GM12892 (cell line): ENCODE measurements around the gene ADA.
A peak's percentile ranks its signal among the peaks of the same experiment; 100 is the strongest.
"Not testable (repeated sequence)": the region's sequence is repeated elsewhere in the genome, so short reads cannot be mapped to it uniquely, and the experiment has no call there.

Source experiments
- DNase-seq: peaks from one replicate; pipeline ENCODE4 v3.0.0; 2011; ENCODE audit not compliant: insufficient read length
- FAIRE-seq: peaks from 2 replicates; lab custom pipeline; 2011; peaks lifted over from hg19 to GRCh38; lab: Jason Lieb, UNC
- POLR2A ChIP-seq: IDR thresholded peaks from 2 replicates; pipeline ENCODE4 v1.6.1; 2011; ENCODE audit warnings: low read depth, low read length, control low read depth
- POLR2AphosphoS5 ChIP-seq: IDR thresholded peaks from 2 replicates; pipeline ENCODE4 v1.6.1; 2011; ENCODE audit warnings: low read depth, low read length, control low read depth
- TAF1 ChIP-seq: IDR thresholded peaks from 2 replicates; pipeline ENCODE4 v1.6.1; 2011; ENCODE audit warnings: low read depth, mild to moderate bottlenecking, control low read depth, low read length, borderline replicate concordance

The ADA gene

DNA sequence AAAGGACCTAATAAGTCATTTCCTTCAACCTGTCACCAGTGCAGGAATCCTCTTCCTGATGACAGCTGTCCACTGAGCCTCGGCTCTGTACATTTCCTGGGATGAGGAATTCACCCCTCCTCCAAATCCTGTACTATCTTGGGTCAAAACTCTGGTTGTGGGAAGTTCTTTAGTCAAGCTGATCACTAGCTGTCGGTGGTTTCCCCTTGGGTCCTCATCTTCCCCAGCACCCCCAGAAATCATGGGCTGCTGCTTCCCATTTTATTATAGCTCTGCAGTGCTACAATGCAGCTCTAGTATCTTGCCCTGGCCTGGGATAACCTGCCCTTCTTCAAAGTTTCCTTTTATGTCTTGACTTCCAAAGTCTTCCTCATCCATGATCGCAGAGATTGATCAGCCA lies 14.6 kb upstream of the ADA start:
- TF ChIP-seq POLR2AphosphoS5 (no peak), TAF1 (no peak), POLR2A (no peak)
- DNase-seq (no peak), FAIRE-seq (no peak)

DNA sequence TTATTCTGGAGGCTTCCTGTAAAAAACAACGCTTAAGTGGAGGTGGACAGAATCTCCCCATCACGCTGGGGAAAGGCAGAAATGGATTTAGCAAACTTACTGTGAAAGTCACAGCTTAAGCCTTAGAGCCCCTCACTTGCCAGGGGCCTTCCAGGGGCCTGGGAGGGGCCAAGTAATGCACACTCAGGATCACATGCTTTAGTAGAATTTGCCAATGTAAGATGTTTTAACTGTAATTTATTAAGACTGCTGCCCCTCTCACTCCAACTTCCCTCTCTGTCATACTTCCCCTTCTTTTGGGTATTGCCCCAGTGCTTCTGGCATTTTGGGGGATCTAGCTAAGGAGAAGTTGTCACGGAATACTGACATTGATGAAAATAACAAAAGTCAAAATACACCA lies 12.6 kb upstream of the ADA start:
- TF ChIP-seq TAF1 (no peak), POLR2A (no peak), POLR2AphosphoS5 (no peak)
- DNase-seq: no peak
- FAIRE-seq: no peak

DNA sequence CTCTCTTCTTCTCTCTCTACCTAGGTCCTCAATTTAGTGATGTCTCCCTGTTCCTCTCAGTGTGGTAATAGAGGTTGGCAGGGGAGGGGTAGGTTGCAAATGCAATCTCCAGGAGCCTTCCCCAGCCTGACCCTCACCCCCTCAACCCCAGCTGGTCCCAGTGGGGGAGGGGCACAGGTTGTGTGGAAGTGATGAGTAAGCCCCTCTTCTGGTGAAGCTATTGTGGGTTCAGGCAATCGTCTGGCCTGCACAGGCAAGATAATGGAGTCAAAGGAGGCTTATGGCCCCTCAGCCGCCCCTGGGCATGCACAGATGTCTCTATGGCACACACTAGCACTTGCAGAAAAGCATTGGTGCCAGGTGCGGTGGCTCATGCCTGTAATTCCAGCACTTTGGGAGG lies 10.8 kb upstream of the ADA start:
- no peak for DNase-seq
- TF ChIP-seq TAF1: no peak
- TF ChIP-seq POLR2A: no peak
- TF ChIP-seq POLR2AphosphoS5: no peak
- no peak for FAIRE-seq

DNA sequence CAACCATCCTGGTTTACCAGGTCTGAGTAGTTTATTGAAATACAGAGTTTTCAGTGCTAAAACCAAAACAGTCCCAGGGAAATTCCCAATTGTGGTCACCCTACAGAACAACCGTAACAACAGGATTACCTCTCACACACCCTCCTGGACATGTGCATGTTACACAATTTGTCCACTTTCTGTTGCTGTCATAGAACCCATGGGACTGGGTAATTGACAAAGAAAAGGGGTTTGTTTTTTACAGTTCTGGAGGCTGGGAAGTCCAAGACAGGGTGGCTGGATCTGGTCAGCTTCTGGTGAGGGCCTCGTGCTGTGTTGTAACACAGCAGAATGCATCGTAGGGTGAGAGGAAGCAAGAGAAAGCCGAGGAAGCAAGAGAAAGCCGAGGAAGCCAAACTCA lies 9.1 kb upstream of the ADA start:
- DNase-seq: no peak
- TF ChIP-seq TAF1: no peak
- TF ChIP-seq POLR2AphosphoS5: no peak
- no peak for TF ChIP-seq POLR2A
- FAIRE-seq: no peak

DNA sequence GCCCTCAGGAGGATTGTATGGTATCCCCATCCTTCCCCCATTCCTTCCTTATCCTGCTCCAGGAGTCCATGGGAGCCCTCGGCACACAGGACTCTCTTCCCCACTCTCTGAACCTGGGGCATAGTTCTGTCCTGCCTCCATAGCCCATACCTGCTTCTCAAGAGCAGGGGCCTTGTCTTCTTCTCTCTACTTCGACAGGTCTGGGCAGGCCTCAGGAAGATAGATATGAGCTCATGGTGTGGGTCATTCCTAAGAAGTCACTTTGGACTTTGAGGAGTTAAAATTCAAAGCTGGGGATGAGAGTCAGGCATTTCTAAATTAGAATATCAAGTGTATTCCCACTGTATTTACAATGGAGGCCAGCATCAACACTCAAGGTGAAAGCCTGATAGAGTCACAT lies 8.4 kb upstream of the ADA start:
- DNase-seq (no peak), FAIRE-seq (no peak)
- TF ChIP-seq POLR2A: no peak
- TF ChIP-seq POLR2AphosphoS5: no peak
- no peak for TF ChIP-seq TAF1

DNA sequence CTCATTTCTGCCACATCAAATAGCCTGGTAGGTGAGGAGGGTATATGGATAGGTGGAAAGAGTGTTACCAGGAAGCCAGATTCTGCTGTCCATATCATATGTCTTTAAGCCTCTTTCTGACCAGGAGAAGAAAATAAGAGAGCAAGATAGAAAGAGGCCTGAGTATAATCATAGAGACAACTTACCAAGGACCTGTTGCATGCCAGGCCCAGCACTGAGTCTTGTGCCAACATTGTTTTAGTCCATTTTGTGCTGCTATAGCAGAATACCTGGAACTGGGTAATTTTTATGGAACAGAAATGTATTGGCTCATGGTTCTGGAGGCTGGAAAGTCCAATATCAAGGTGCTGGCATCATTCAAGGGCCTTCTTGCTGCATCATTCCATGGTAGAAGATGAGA lies 7.3 kb upstream of the ADA start:
- TF ChIP-seq POLR2A (no peak), TAF1 (no peak), POLR2AphosphoS5 (no peak)
- FAIRE-seq: no peak
- DNase-seq: no peak

DNA sequence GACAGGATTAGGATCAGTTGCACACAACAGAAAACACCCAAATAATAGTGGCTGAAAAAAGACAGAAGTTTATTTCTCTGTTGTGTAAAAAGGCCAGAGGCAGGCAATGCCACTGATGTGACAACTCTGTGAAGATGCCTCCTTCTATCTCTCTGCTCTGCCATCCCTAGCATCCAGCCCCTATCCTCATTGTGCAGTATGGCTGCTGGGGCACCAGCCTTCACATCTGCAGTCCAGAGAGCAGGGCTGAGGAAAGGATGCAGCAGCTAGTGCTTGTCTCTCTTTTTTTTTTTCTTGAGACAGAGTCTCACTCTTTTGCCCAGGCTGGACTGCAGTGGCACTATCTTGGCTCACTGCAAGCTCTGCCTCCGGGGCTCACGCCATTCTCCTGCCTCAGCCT lies 6.4 kb upstream of the ADA start:
- no peak for TF ChIP-seq POLR2AphosphoS5
- FAIRE-seq: no peak
- no peak for DNase-seq

DNA sequence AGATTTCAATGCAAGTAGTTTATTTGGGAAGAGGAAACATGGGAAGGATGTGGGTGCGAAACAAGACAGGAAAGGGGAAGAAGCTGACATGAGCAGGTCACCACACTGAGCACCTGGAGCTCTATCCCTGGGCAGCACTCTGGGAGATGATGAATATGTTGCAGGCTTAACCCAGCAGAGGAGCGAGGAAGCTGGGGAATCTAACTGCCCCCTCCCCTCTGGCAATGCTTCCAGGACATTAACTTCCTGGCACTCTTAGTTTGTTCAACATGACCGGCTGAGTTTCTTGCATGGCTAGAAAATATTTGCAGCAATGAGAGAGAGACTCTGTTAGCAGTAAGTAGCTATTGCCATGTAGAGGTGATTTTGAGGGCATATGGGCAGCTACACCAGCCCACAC lies 4.9 kb upstream of the ADA start:
- TF ChIP-seq POLR2A: no peak
- no peak for TF ChIP-seq POLR2AphosphoS5
- TF ChIP-seq TAF1: no peak
- FAIRE-seq: no peak
- no peak for DNase-seq

DNA sequence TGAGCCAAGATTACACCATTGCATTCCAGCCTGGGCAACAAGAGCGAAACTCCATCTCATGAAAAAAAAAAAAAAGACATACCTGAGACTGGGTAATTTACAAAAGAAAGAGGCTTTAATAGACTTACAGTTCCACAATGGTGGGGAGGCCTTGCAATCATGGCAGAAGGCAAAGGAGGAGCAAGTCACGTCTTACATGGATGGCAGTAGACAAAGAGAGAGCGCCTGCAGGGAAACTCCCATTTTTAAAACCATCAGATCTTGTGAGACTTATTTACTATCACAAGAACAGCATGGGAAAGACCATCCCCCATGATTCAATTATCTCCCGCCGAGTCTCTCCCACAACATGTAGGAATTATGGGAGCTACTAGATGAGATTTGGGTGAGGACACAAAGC lies 2.7 kb upstream of the ADA start:
- DNase-seq, FAIRE-seq: not testable (repeated sequence)

DNA sequence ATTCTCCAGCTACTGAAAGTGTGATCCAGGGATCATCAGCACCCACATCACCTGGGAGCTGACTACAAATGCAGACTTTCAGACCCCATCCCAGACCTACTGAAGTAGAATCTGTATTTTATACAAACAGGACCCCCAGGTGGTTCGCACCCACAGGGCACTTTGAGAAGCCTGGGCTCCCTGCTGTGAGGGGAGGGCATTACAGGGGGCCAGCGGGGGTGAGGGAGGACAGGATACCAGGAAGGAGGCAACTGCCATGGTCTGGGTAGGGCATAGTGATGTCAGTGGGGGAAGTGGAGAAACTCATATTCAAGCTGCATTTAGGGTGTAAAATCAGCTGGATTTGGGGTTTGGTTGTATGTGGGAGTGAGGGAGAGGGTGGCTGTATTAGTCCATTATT lies 2.0 kb upstream of the ADA start:
- FAIRE-seq: no peak
- no peak for TF ChIP-seq POLR2A
- TF ChIP-seq TAF1: no peak
- TF ChIP-seq POLR2AphosphoS5: no peak
- no peak for DNase-seq

DNA sequence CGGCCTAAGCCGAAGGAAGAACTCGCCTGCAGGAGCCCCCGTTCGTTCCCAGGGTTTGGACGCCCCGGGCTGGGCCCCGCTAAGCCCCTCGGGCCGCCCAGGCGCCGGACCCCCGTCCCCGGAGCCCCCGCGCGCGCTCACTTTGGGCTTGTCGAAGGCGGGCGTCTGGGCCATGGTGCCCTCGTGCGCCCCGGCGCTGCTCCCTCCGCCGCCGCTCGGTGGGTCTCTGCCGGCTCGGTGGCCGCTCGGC lies 140 bp downstream of the ADA start:
- no peak for FAIRE-seq
- TF ChIP-seq TAF1 (no peak), POLR2A (peak; percentile 59; the same call in 1 of the 2 replicates)
- DNase-seq: no peak

DNA sequence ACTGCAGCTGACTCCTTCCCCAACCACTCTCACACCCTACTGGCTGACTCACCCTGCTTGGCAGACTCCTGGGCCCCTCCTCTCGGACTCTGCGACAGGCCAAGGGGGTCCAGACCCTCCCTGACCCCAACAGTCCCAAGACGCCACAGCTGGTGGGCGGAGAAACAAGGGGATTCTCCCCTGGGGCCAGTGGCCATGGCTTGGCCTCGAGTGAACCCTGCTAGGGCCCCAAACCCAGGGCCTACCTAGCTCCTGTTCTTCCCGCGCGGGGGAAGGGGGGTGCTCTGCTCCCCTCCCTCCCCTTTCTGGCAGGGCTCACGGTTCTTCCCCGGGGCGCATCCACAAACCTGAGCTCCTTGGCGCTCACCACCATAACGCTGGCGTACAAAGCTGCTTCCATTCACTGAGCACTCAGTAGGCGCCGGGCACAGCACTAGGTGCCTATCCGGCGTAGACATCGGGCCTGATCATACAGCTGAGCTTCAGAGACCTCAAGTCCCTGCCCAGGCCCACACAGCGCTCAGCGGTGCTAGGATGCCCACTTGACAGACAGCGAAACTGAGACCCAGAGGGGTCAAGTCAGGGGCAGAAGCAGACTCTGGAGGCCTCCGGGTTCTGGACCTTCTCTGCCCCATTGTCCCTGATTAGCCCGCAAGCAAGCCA lies 597 bp downstream of the ADA start:
- TF ChIP-seq POLR2AphosphoS5: 0 out of 2 replicates have a peak, but pooled peaks have one; percentile 37
- TF ChIP-seq TAF1: no peak
- TF ChIP-seq POLR2A: no peak; the same call in 1 of the 2 replicates
- no peak for DNase-seq
- peak; percentile 65 for FAIRE-seq

DNA sequence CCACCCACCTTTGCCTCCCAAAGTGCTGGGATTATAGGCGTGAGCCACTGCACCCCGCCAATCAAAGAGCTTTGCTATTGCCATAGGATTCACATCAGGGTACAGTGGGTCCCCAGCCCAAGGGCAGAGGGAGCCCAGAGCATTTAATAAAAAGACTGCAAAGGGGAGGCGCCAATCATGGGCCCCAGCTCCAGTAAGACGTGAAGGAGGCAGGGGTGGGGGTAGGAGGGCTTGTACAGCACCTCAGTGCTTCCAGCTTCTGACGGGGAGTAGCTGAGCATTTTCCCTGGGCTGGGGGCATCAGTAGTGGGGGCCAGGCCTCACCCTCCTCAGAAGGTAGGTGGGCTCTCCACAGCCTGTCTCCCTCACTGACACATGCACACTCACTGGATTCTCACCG lies 1.5 kb downstream of the ADA start:
- DNase-seq: no peak
- no peak for FAIRE-seq
- TF ChIP-seq POLR2A (no peak), TAF1 (no peak), POLR2AphosphoS5 (no peak)

DNA sequence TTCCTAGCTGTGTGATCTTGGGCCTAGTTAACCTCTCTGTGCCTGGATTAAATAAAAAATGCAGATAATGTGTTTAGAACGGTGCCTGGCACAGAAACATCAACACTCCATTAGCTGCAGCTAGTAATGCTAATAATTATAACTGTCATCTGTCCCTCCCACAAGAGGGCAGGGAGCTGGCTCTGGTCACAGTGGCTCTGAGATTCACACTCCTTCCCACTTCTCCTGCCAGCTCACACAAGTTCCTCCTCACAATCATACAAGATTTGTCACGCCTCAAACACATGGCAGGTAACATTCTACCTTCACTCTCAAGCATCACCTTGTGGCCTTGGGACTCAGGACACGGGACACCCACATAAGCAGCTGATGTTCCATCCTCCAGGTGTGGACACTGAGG lies 2.4 kb downstream of the ADA start:
- DNase-seq (no peak), FAIRE-seq (no peak)
- TF ChIP-seq POLR2A (no peak), TAF1 (no peak), POLR2AphosphoS5 (no peak)
